ENCODE results near the gene CD4. TPM values are rescaled to one million over a fixed set of nuclear protein-coding genes. Genes with fewer than 3 reads are reported as not detected.
A peak's percentile ranks its signal among the peaks of the same experiment; 100 is the strongest.
"Not testable (repeated sequence)": the region's sequence is repeated elsewhere in the genome, so short reads cannot be mapped to it uniquely, and the experiment has no call there.

The CD4 gene
- total RNA-seq (2022) (not detected in 2 replicates), Bru-seq, nascent RNA (percentile 3 among the genes with signal in this experiment), BruChase-seq, experiment 1, labeled RNA remaining after a 2-hour chase (percentile 3 among the genes with signal in this experiment), BruChase-seq, experiment 2, labeled RNA remaining after a 6-hour chase (percentile 11 among the genes with signal in this experiment)
- long read RNA-seq: 0 reads

DNA sequence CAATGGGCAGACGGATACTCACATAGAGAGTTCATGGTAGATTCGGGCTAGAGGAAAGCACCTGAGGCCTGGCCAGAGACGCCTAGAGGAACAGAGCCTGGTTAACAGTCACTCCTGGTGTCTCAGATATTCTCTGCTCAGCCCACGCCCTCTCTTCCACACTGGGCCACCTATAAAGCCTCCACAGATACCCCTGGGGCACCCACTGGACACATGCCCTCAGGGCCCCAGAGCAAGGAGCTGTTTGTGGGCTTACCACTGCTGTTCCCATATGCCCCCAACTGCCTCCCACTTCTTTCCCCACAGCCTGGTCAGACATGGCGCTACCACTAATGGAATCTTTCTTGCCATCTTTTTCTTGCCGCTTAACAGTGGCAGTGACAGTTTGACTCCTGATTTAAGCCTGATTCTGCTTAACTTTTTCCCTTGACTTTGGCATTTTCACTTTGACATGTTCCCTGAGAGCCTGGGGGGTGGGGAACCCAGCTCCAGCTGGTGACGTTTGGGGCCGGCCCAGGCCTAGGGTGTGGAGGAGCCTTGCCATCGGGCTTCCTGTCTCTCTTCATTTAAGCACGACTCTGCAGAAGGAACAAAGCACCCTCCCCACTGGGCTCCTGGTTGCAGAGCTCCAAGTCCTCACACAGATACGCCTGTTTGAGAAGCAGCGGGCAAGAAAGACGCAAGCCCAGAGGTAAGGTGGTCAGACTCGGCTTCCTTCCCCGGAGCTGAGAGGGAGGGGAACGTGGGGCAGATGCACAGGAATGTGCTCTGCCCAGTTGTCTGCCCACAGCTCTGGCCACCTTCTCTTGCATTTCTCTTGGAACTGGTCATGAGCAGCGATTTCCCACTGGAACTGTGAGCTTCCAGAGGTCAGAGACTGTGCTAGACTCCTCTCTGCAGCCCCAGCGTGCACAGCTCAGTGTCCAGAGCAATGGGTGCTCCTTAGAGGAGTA is at the start of gene CD4:
Gene CD4 (plus strand): TSS at position 557 of the 953 bp plus-strand sequence. CDS start 10,611 bp downstream, outside the sequence.
- no peaks in the 10 kb centered on the region for H3K9me3 Mint-ChIP-seq (ENCODE audit: unreplicated experiment)
- no peaks in the 10 kb centered on the region for H3K27me3 Mint-ChIP-seq (ENCODE audit: insufficient read depth, unreplicated experiment)
- Histone ChIP-seq H3K36me3 (ENCODE audit: control insufficient read depth, insufficient read depth, low read length) (no peaks in the 10 kb centered on the region), H3K4me1 (no peaks in the 10 kb centered on the region), H3K9me3 (no peaks in the 10 kb centered on the region), H3K27me3 (replicated peaks; ENCODE audit: control insufficient read depth, insufficient read depth, low read length) (no peaks in the 10 kb centered on the region), H3K4me3 (ENCODE audit: low read depth, low read length) (no peak within 1 kb of the TSS)
- intact Hi-C loops (cut with micrococcal nuclease; ENCODE audit: unreplicated experiment): no loop called here
- no peaks in the 10 kb centered on the region for H3K36me3 Mint-ChIP-seq (ENCODE audit: insufficient read depth, unreplicated experiment)
- DNase-seq: no peak
- H3K27ac Mint-ChIP-seq (ENCODE audit: unreplicated experiment): no peak within 1 kb of the TSS
- TF ChIP-seq CTCF (IDR thresholded peaks at IDR 0.05; ENCODE audit: insufficient read depth in 1 of 2, low read depth in 1 of 2, low read length in 1 of 2, severe bottlenecking in 1 of 2, unreplicated experiment in 1 of 2): no peak
- no TSS peak for BruUV-seq (replicated peaks)
- H3K4me1 Mint-ChIP-seq (ENCODE audit: low read depth, unreplicated experiment): no peaks in the 10 kb centered on the region
- no peak within 1 kb of the TSS for H3K4me3 Mint-ChIP-seq (ENCODE audit: unreplicated experiment)
- ChIA-PET POLR2A (no interaction called here), CTCF (interaction anchor here (1.2 kb wide), 1 partner anchor 36 kb away, joined by 4 read pairs; the partner anchor contains the start of gene MLF2)

DNA sequence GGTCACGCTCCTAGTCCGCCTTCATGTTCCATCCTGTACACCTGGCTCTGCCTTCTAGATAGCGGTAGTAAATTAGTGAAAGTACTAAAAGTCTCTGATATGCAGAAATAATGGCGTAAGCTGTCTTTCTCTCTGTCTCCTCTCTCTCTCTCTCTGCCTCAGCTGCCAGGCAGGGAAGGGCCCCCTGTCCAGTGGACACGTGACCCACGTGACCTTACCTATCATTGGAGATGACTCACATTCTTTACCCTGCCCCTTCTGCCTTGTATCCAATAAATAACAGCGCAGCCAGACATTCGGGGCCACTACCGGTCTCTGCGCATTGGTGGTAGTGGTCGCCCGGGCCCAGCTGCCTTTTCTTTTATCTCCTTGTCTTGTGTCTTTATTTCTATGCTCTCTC is 47.2 kb upstream of the CD4 start:
- H3K4me3 Mint-ChIP-seq (ENCODE audit: unreplicated experiment); intact Hi-C loops (cut with micrococcal nuclease; ENCODE audit: unreplicated experiment); H3K27ac Mint-ChIP-seq (ENCODE audit: unreplicated experiment); H3K27me3 Mint-ChIP-seq (ENCODE audit: insufficient read depth, unreplicated experiment); H3K9me3 ChIP-seq; H3K36me3 ChIP-seq (ENCODE audit: control insufficient read depth, insufficient read depth, low read length); H3K27me3 ChIP-seq (replicated peaks; ENCODE audit: control insufficient read depth, insufficient read depth, low read length); H3K4me1 ChIP-seq; H3K4me1 Mint-ChIP-seq (ENCODE audit: low read depth, unreplicated experiment); BruUV-seq (replicated peaks); DNase-seq; H3K9me3 Mint-ChIP-seq (ENCODE audit: unreplicated experiment); H3K4me3 ChIP-seq (ENCODE audit: low read depth, low read length): not testable (repeated sequence)
- H3K36me3 Mint-ChIP-seq (ENCODE audit: insufficient read depth, unreplicated experiment): peaks cover 19% of the 10 kb centered on the region
- ChIA-PET CTCF (interaction anchor here (0.9 to 1.4 kb wide), 2 partner anchors 11 to 94 kb away, joined by 3 to 6 read pairs; partner anchors contain the start of gene MLF2), POLR2A (interaction anchor here (0.6 to 2.1 kb wide), 2 partner anchors 11 to 208 kb away, joined by 3 to 7 read pairs; partner anchors contain the start of genes GAPDH and MLF2)

DNA sequence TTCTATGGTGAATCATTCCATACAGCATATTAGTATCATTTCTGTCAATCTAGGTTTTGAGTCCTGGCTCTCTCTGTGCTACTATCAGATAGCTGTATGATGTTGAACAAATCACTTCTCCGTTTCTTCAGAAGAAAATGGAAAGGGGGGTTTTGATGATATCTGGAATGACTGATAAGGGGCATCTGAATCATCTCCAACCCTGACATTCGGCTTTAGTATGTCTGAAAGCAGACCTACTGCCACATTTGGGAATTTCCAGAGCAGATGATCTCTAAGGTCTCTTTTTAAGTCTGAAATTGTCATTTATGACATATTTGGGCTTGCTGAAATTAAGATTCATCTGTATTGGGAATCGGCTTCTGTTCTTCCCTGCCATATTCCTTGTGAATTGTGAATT is 46.5 kb upstream of the CD4 start:
- BruUV-seq (replicated peaks): no TSS peak
- ChIA-PET CTCF (interaction anchor here (0.9 to 1.4 kb wide), 2 partner anchors 10 to 93 kb away, joined by 3 to 6 read pairs; partner anchors contain the start of gene MLF2), POLR2A (interaction anchor here (2.1 kb wide), 1 partner anchor 10 kb away, joined by 7 read pairs; the partner anchor contains the start of gene MLF2)
- Histone ChIP-seq H3K27me3 (replicated peaks; ENCODE audit: control insufficient read depth, insufficient read depth, low read length) (no peaks in the 10 kb centered on the region), H3K4me3 (ENCODE audit: low read depth, low read length) (no peak overlapping the region), H3K9me3 (no peaks in the 10 kb centered on the region), H3K4me1 (peaks cover 7% of the 10 kb centered on the region), H3K36me3 (ENCODE audit: control insufficient read depth, insufficient read depth, low read length) (peaks cover 1% of the 10 kb centered on the region; the same call in 1 of the 2 replicates)
- Mint-ChIP-seq H3K27ac (ENCODE audit: unreplicated experiment) (no peak overlapping the region), H3K27me3 (ENCODE audit: insufficient read depth, unreplicated experiment) (no peaks in the 10 kb centered on the region), H3K4me3 (ENCODE audit: unreplicated experiment) (no peak overlapping the region), H3K4me1 (ENCODE audit: low read depth, unreplicated experiment) (peaks cover 10% of the 10 kb centered on the region), H3K9me3 (ENCODE audit: unreplicated experiment) (no peaks in the 10 kb centered on the region), H3K36me3 (ENCODE audit: insufficient read depth, unreplicated experiment) (peaks cover 26% of the 10 kb centered on the region)
- intact Hi-C loops (cut with micrococcal nuclease; ENCODE audit: unreplicated experiment): no loop called here
- DNase-seq: no peak
- no peak for TF ChIP-seq CTCF (IDR thresholded peaks at IDR 0.05; ENCODE audit: insufficient read depth in 1 of 2, low read depth in 1 of 2, low read length in 1 of 2, severe bottlenecking in 1 of 2, unreplicated experiment in 1 of 2)

DNA sequence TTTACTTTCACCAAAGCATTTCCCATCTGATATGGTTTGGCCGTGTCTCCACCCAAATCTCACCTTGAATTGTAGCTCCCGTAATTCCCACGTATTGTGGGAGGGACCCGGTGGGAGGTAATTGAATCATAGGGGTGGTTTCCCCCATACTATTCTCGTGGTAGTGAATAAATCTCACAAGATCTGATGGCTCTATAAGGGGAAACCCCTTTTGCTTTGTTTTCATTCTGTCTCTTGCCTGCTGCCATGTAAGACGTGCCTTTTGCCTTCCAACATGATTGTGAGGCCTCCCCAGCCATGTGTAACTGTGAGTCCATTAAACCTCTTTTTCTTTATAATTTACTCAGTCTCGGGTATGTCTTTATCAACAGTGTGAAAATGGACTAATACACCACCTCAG is 46.0 kb upstream of the CD4 start:
- peaks cover 31% of the 10 kb centered on the region for H3K36me3 Mint-ChIP-seq (ENCODE audit: insufficient read depth, unreplicated experiment)
- DNase-seq; H3K27me3 Mint-ChIP-seq (ENCODE audit: insufficient read depth, unreplicated experiment); H3K27me3 ChIP-seq (replicated peaks; ENCODE audit: control insufficient read depth, insufficient read depth, low read length); H3K9me3 ChIP-seq; H3K9me3 Mint-ChIP-seq (ENCODE audit: unreplicated experiment); H3K4me1 ChIP-seq; H3K4me3 Mint-ChIP-seq (ENCODE audit: unreplicated experiment); intact Hi-C loops (cut with micrococcal nuclease; ENCODE audit: unreplicated experiment); H3K4me3 ChIP-seq (ENCODE audit: low read depth, low read length); H3K36me3 ChIP-seq (ENCODE audit: control insufficient read depth, insufficient read depth, low read length); H3K4me1 Mint-ChIP-seq (ENCODE audit: low read depth, unreplicated experiment); H3K27ac Mint-ChIP-seq (ENCODE audit: unreplicated experiment); BruUV-seq (replicated peaks): not testable (repeated sequence)
- ChIA-PET POLR2A (interaction anchor here (2.1 kb wide), 1 partner anchor 9 kb away, joined by 7 read pairs; the partner anchor contains the start of gene MLF2), CTCF (interaction anchor here (0.9 to 1.4 kb wide), 2 partner anchors 9 to 92 kb away, joined by 3 to 6 read pairs; partner anchors contain the start of gene MLF2)
